H1 (cell line): Measurements from ENCODE around the gene MARCHF3. TPM values are rescaled to one million over a fixed set of nuclear protein-coding genes. Genes with fewer than 3 reads are reported as not detected.

Experiments used
- CTCF ChIA-PET: fragments of 300-600 bp; sonication (Branson Sonifier 250); formaldehyde crosslinking; loops from one replicate; lab custom pipeline; 2021; ENCODE audit not compliant: partially characterized antibody; lab: Charles Lee
- POLR2A ChIA-PET: fragments of 300-600 bp; sonication (Branson Sonifier 250); formaldehyde crosslinking; loops from one replicate; lab custom pipeline; 2021; ENCODE audit warnings: inconsistent platforms; ENCODE audit not compliant: partially characterized antibody; lab: Charles Lee
- DNase-seq, 2 experiments: peaks; one replicate each; pipeline versions ENCODE4 v3.0.0 to v3.0.0-alpha.2; 2010 to 2022; ENCODE audit warnings: low spot score in 2 of 2, low read depth in 1 of 2, mixed read lengths in 1 of 2
- FAIRE-seq: peaks from 2 replicates; lab custom pipeline; 2011; peaks lifted over from hg19 to GRCh38; lab: Jason Lieb, UNC
- H2AFZ ChIP-seq: 2 replicates; pipeline ENCODE4 v1.8.1; 2012; ENCODE audit warnings: low read length, inconsistent platforms
- H2AK5ac ChIP-seq: 2 replicates; pipeline ENCODE4 v1.6.1; 2013; ENCODE audit warnings: low read depth, low read length
- H2BK120ac ChIP-seq: replicated peaks from 2 replicates; pipeline ENCODE3; 2013; ENCODE audit warnings: low read depth, low read length, inconsistent platforms
- H2BK12ac ChIP-seq: 2 replicates; pipeline ENCODE4 v1.6.1; 2013; ENCODE audit warnings: low read depth, low read length
- H2BK15ac ChIP-seq: 2 replicates; pipeline ENCODE4 v1.6.1; 2013; ENCODE audit warnings: low read length
- H2BK20ac ChIP-seq: 2 replicates; pipeline ENCODE4 v1.6.1; 2013; ENCODE audit warnings: low read length
- H2BK5ac ChIP-seq: 2 replicates; pipeline ENCODE4 v1.6.1; 2013; ENCODE audit warnings: low read depth, low read length
- H3K14ac ChIP-seq: 2 replicates; pipeline ENCODE4 v1.6.1; 2013; ENCODE audit warnings: inconsistent platforms; ENCODE audit not compliant: insufficient read length
- H3K18ac ChIP-seq: 2 replicates; pipeline ENCODE4 v1.6.1; 2013; ENCODE audit warnings: low read length; ENCODE audit errors: extremely low read depth
- H3K23ac ChIP-seq: 2 replicates; pipeline ENCODE4 v1.6.1; 2013; ENCODE audit warnings: inconsistent platforms; ENCODE audit not compliant: insufficient read length
- H3K23me2 ChIP-seq: 2 replicates; pipeline ENCODE4 v1.6.1; 2013; ENCODE audit warnings: low read depth, low read length
- H3K27ac ChIP-seq: 2 replicates; pipeline ENCODE4 v1.6.1; 2011; ENCODE audit warnings: low read depth, low read length, inconsistent platforms
- H3K27me3 ChIP-seq, 4 experiments: replicated peaks in 1 of 4; 1 replicate in 1 of 4; 2 replicates in 3 of 4; pipeline versions ENCODE4 v1.6.1 to v1.8.1; 2011 to 2013; ENCODE audit warnings: low read length in 3 of 4, mild to moderate bottlenecking in 3 of 4, inconsistent platforms in 2 of 4, mixed read lengths in 2 of 4, moderate library complexity in 1 of 4; ENCODE audit not compliant: control insufficient read depth in 3 of 4, insufficient read depth in 3 of 4; ENCODE audit errors: extremely low read depth in 1 of 4
- H3K36me3 ChIP-seq, 4 experiments: 2 replicates each; pipeline versions ENCODE4 v1.6.1 to v1.8.1; 2011 to 2013; ENCODE audit warnings: mild to moderate bottlenecking in 4 of 4, low read length in 3 of 4, moderate library complexity in 2 of 4, control low read depth in 1 of 4, inconsistent platforms in 1 of 4; ENCODE audit not compliant: insufficient read depth in 4 of 4, control insufficient read depth in 2 of 4
- H3K4ac ChIP-seq: replicated peaks from 2 replicates; pipeline ENCODE3; 2013; ENCODE audit warnings: low read length, low read depth, mixed read lengths, inconsistent platforms; ENCODE audit not compliant: insufficient read length
- H3K4me1 ChIP-seq, 4 experiments: replicated peaks in 1 of 4; 1 replicate in 1 of 4; 2 replicates in 3 of 4; pipeline versions ENCODE4 v1.6.1 to v1.8.1; 2011 to 2013; ENCODE audit warnings: low read length in 3 of 4, inconsistent platforms in 2 of 4, mixed read lengths in 1 of 4; ENCODE audit not compliant: insufficient read depth in 4 of 4, control insufficient read depth in 3 of 4
- H3K4me2 ChIP-seq, 2 experiments: 2 replicates each; pipeline versions ENCODE4 v1.6.1 to v1.8.1; 2011 to 2013; ENCODE audit warnings: low read depth in 2 of 2, low read length in 2 of 2, control low read depth in 1 of 2, inconsistent platforms in 1 of 2, mild to moderate bottlenecking in 1 of 2; ENCODE audit not compliant: insufficient read depth in 1 of 2
- H3K4me3 ChIP-seq, 4 experiments: fragments of 200-600, 300-600 bp in 1 of 4; sonication (generic), shearing (Covaris generic), sonication (Bioruptor Twin) in 1 of 4; 2 replicates each; pipeline versions ENCODE4 v1.5.1 to v1.8.1; 2011 to 2016; ENCODE audit warnings: low read length in 4 of 4, low read depth in 3 of 4, control low read depth in 2 of 4, inconsistent platforms in 2 of 4, mild to moderate bottlenecking in 2 of 4, mixed read lengths in 1 of 4, moderate library complexity in 1 of 4; ENCODE audit not compliant: insufficient read depth in 2 of 4; ENCODE audit errors: extremely low read depth in 1 of 4
- H3K56ac ChIP-seq: replicated peaks from 2 replicates; pipeline ENCODE3; 2013; ENCODE audit warnings: low read depth, mild to moderate bottlenecking, mixed read lengths, low read length, inconsistent platforms; ENCODE audit not compliant: insufficient read length
- H3K79me1 ChIP-seq: 2 replicates; pipeline ENCODE4 v1.6.1; 2013; ENCODE audit warnings: low read depth, low read length, control low read depth
- H3K79me2 ChIP-seq, 2 experiments: 2 replicates each; pipeline versions ENCODE4 v1.6.1 to v1.8.1; 2012 to 2013; ENCODE audit warnings: low read length in 2 of 2, mild to moderate bottlenecking in 2 of 2, inconsistent platforms in 1 of 2; ENCODE audit not compliant: insufficient read depth in 2 of 2, control insufficient read depth in 1 of 2
- H3K9ac ChIP-seq, 4 experiments: replicated peaks in 1 of 4; 1 replicate in 1 of 4; 2 replicates in 3 of 4; pipeline versions ENCODE4 v1.6.1 to v1.8.1; 2011 to 2013; ENCODE audit warnings: low read depth in 3 of 4, low read length in 3 of 4, control low read depth in 2 of 4, mild to moderate bottlenecking in 2 of 4, moderate library complexity in 2 of 4, inconsistent platforms in 1 of 4; ENCODE audit errors: extremely low read depth in 1 of 4
- H3K9me3 ChIP-seq, 2 experiments: 2 replicates each; pipeline versions ENCODE4 v1.6.1 to v1.8.1; 2012 to 2013; ENCODE audit warnings: mild to moderate bottlenecking in 2 of 2, moderate library complexity in 2 of 2, control low read depth in 1 of 2, inconsistent platforms in 1 of 2, low read depth in 1 of 2, low read length in 1 of 2, mixed read lengths in 1 of 2; ENCODE audit not compliant: insufficient read depth in 2 of 2
- H4K20me1 ChIP-seq, 2 experiments: replicated peaks in 1 of 2; 2 replicates each; pipeline versions ENCODE3 to v1.8.1; 2011 to 2013; ENCODE audit warnings: inconsistent platforms in 2 of 2, low read length in 2 of 2, mild to moderate bottlenecking in 1 of 2; ENCODE audit not compliant: insufficient read depth in 2 of 2, control insufficient read depth in 1 of 2
- H4K5ac ChIP-seq: 2 replicates; pipeline ENCODE4 v1.6.1; 2013; ENCODE audit warnings: low read length, low read depth, mixed read lengths, inconsistent platforms; ENCODE audit not compliant: insufficient read length
- H4K8ac ChIP-seq: 2 replicates; pipeline ENCODE4 v1.8.0; 2013; ENCODE audit warnings: mild to moderate bottlenecking, moderate library complexity, low read length, inconsistent platforms; ENCODE audit not compliant: insufficient read depth; ENCODE audit errors: extremely low read depth
- H4K91ac ChIP-seq: replicated peaks from 2 replicates; pipeline ENCODE3; 2013; ENCODE audit warnings: low read length, mixed read lengths, inconsistent platforms; ENCODE audit not compliant: insufficient read length
- CBX5 ChIP-seq: fragments of 300-800, 300-1000 bp; sonication (generic); IDR thresholded peaks from 2 replicates; pipeline ENCODE4 v1.7.1; 2016; ENCODE audit warnings: antibody characterized with exemption, low read length, low read depth
- EZH2 ChIP-seq: fragments of 200-600 bp; sonication (generic); IDR thresholded peaks from 2 replicates; pipeline ENCODE4 v1.7.1; 2012; ENCODE audit warnings: low read depth, mild to moderate bottlenecking, moderate library complexity, low read length, inconsistent platforms; ENCODE audit not compliant: severe bottlenecking
- KDM4A ChIP-seq: IDR thresholded peaks from one replicate; pipeline ENCODE4 v1.7.1; 2012; ENCODE audit warnings: low read depth, mild to moderate bottlenecking, moderate library complexity, low read length, inconsistent platforms; ENCODE audit not compliant: severe bottlenecking
- RBBP5 ChIP-seq: IDR thresholded peaks from 2 replicates; pipeline ENCODE4 v1.7.1; 2012; ENCODE audit warnings: low read depth, mild to moderate bottlenecking, inconsistent platforms, low read length, moderate library complexity, borderline replicate concordance
- WGBS, 2 experiments: shearing (Covaris generic) in 1 of 2; methylation state at CpG; one replicate each; pipeline versions ENCODE4 v1.1.6 to v1.1.7; 2013 to 2015; ENCODE audit warnings: low lambda C conversion rate in 2 of 2, mixed read lengths in 2 of 2, inconsistent platforms in 1 of 2, low coverage in 1 of 2, missing lambda C conversion rate in 1 of 2; ENCODE audit not compliant: insufficient replicate concordance in 2 of 2, insufficient coverage in 1 of 2, insufficient read length in 1 of 2; ENCODE audit errors: extremely low coverage in 1 of 2, missing lambda C conversion rate in 1 of 2; 5-methylcytosine and 5-hydroxymethylcytosine counted together
- polyA plus RNA-seq, 7 experiments: library from polyadenylated mRNA; depleted of rRNA in 3 of 7; stranded (reverse) in 5 of 7; unstranded in 2 of 7; fragments of >200 nt in 5 of 7; fragments of 200-250 nt in 2 of 7; gene quantifications; 1 replicate in 5 of 7; 2 replicates in 1 of 7; 4 replicates in 1 of 7; pipeline versions ENCODE4 v1.2.1 to v1.2.3, GENCODE V29; 2011 to 2013; ENCODE audit warnings: missing spikeins in 2 of 7, mixed read lengths in 2 of 7
- total RNA-seq: library from RNA; stranded (reverse); fragmentation: NEBNext Ultra II Directional; extraction: Animal tissue kit (Norgen Biotek cat#: 25700); gene quantifications from 2 replicates; pipeline ENCODE4 v1.2.1, GENCODE V29; 2021
- TF ChIP-seq, protein P1 (sequence below): IDR thresholded peaks from 2 replicates; pipeline ENCODE4 v1.6.1; 2012; ENCODE audit warnings: inconsistent platforms
- TF ChIP-seq, protein P2 (sequence below), 3 experiments: IDR thresholded peaks; 1 replicate in 2 of 3; 2 replicates in 1 of 3; pipeline versions ENCODE4 v1.5.1 to v1.6.1; 2011; ENCODE audit warnings: low read length in 3 of 3, mild to moderate bottlenecking in 3 of 3, inconsistent platforms in 2 of 3, low read depth in 1 of 3, moderate library complexity in 1 of 3; ENCODE audit not compliant: insufficient read depth in 1 of 3; ENCODE audit errors: control extremely low read depth in 1 of 3

MARCHF3 gene
- total and polyA plus RNA-seq, 2 of the 8 experiments (the other 6 are each of a cell fraction or from before 2014, with no cell fraction given) = 12.0 to 16.9 TPM

DNA sequence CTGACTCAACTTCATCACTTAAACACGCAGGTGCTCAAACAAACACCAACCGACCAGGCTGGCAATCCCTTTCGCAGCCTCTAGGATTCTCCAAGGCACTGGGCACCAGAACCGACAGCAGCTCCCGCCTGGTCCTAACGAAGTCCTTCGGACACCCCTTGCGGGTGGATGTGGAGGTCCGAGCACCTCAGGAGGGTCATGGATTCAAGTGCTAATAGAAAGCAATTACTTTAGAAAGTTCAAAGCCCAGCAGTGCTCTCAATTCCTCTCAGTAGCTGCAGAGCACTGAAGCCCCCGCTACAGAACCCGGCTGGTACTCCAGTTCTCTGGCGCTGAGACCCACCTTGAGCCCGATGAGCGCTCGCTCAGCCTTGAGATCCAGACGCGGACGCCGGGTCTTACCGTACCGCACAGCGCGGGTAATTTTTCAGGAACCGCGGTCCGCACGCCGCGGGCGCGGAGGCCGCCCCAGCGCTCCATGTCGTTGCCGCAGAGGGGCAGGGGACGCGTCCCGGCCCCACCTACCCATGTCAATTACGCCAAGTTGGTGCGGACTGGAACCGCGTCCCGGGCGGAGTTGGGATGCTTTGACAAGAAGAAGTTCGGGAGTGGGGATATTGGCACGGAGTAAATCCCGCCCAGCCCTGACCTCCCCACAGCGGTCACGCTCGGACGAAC, 638 bp downstream of the MARCHF3 start:
- Histone ChIP-seq H3K27ac (no peak overlapping the region), H3K9me3 (no peaks in the 10 kb centered on the region), H3K56ac (no peak overlapping the region), H3K4me3 (peak overlapping the region; percentile 71 to 83 (median 82)), H3K23me2 (peaks cover 19% of the 10 kb centered on the region; the same call in 1 of the 2 replicates), H2BK12ac (no peak overlapping the region), H2AFZ (no peak overlapping the region; the same call in 1 of the 2 replicates), H3K18ac (no peak overlapping the region), H4K91ac (no peak overlapping the region), H4K5ac (no peak overlapping the region), H3K23ac (no peak overlapping the region), H2BK5ac (no peak overlapping the region), H3K79me2 (0 out of 4 replicates have a peak, but pooled peaks cover 0 to 17% of the 10 kb centered on the region in 2 experiments), H3K4ac (peak overlapping the region; percentile 87), H3K9ac (peak overlapping the region in 2 of 4 experiments; percentile 52 to 54; a peak in 3 of 7 replicates), H4K8ac (no peak overlapping the region), H2BK15ac (no peak overlapping the region), H3K14ac (no peak overlapping the region), H3K4me1 (peaks cover 0 to 9% (median 6%) of the 10 kb centered on the region in 4 experiments; a peak in 4 of 7 replicates), H3K27me3 (peaks cover 0 to 16% (median 10%) of the 10 kb centered on the region in 4 experiments; a peak in 5 of 7 replicates), H3K36me3 (no peaks in the 10 kb centered on the region), H2BK120ac (no peak overlapping the region), H3K4me2 (peak overlapping the region; percentile 79 to 95), H2BK20ac (no peak overlapping the region), H4K20me1 (peaks cover 0 to 7% of the 10 kb centered on the region in 2 experiments), H3K79me1 (no peaks in the 10 kb centered on the region), H2AK5ac (no peak overlapping the region)
- POLR2A ChIA-PET = interaction anchor here (1.1 kb wide), 1 partner anchor 252 kb away, joined by 3 read pairs; no protein-coding TSS in a partner anchor
- DNase-seq = peak in 1 of 2 experiments; percentile 73
- 1% methylated on average over 49 of the region's 51 CpGs; no CpG with 5 or more reads in 1 of the 2 experiments for WGBS, 2 experiments
- CTCF ChIA-PET = interaction anchor here (0.6 to 1.8 kb wide), 10 partner anchors 10 to 192 kb away, joined by 3 to 5 read pairs (median 4); no protein-coding TSS in a partner anchor
- FAIRE-seq = peak; percentile 68
- TF ChIP-seq, protein P1, sequence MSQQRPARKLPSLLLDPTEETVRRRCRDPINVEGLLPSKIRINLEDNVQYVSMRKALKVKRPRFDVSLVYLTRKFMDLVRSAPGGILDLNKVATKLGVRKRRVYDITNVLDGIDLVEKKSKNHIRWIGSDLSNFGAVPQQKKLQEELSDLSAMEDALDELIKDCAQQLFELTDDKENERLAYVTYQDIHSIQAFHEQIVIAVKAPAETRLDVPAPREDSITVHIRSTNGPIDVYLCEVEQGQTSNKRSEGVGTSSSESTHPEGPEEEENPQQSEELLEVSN = 0 out of 2 replicates have a peak, but pooled peaks have one; percentile 5
- TF ChIP-seq KDM4A = peak; percentile 72
- no peak for TF ChIP-seq CBX5
- TF ChIP-seq, protein P2, sequence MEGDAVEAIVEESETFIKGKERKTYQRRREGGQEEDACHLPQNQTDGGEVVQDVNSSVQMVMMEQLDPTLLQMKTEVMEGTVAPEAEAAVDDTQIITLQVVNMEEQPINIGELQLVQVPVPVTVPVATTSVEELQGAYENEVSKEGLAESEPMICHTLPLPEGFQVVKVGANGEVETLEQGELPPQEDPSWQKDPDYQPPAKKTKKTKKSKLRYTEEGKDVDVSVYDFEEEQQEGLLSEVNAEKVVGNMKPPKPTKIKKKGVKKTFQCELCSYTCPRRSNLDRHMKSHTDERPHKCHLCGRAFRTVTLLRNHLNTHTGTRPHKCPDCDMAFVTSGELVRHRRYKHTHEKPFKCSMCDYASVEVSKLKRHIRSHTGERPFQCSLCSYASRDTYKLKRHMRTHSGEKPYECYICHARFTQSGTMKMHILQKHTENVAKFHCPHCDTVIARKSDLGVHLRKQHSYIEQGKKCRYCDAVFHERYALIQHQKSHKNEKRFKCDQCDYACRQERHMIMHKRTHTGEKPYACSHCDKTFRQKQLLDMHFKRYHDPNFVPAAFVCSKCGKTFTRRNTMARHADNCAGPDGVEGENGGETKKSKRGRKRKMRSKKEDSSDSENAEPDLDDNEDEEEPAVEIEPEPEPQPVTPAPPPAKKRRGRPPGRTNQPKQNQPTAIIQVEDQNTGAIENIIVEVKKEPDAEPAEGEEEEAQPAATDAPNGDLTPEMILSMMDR (IDR thresholded peaks at IDR 0.05; ENCODE audit: control extremely low read depth in 1 of 3, insufficient read depth in 1 of 3, low read depth in 1 of 3, low read length in 3 of 3) = peak; percentile 62 to 65 (median 63)
- 0 out of 2 replicates have a peak, but pooled peaks have one; percentile 76 for TF ChIP-seq RBBP5
- TF ChIP-seq EZH2 = peak; percentile 38
